Stimulated activated CD4-positive, alpha-beta T cell treated with anti-CD3 and anti-CD28 coated beads, TNF-alpha, amount 100 ng/mL, for 48 hours (primary cell): ENCODE measurements around the gene TXNDC5.
"Not testable (repeated sequence)": the region's sequence is repeated elsewhere in the genome, so short reads cannot be mapped to it uniquely, and the experiment has no call there.

ENCODE experiments used
- DNase-seq, 3 donors: peaks; one replicate each; pipeline ENCODE4 v3.0.0-alpha.2; 2020; ENCODE audit warnings: low read depth in 3 of 3

The TXNDC5 gene

DNA sequence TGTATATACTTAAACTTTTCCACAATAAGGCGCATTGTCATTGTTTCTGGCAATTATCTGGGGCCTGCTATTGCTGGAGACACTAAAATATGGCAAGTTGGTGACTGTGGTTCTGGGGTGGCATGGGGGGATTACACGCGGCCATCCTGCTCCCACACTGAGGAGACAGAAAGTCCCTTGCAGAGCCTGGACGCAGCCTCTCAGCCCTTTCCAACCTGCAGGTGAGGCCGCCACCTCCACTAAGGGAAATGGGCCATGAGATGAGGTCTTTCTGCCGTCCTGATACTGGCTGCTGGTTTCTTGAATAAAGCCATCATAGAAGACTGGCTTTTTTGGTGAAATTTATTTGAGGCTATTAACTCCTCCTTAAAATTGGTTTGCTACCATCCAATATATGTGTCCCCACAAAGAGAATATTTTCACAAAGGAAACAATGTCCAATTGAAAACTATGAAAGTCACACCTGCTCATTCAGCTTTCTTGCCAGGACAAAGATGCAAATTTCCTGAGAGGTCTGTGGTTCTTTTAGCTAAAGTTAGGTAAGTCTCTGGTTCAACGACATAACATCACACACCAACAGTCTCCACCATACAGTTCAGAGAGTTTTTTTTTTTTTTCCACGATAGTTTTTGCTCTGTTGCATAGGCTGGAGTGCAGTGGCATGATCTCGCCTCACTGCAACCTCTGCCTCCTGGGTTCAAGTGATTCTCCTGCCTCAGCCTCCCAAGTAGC is 13.0 kb downstream of the TXNDC5 start:
- DNase-seq: no peak

DNA sequence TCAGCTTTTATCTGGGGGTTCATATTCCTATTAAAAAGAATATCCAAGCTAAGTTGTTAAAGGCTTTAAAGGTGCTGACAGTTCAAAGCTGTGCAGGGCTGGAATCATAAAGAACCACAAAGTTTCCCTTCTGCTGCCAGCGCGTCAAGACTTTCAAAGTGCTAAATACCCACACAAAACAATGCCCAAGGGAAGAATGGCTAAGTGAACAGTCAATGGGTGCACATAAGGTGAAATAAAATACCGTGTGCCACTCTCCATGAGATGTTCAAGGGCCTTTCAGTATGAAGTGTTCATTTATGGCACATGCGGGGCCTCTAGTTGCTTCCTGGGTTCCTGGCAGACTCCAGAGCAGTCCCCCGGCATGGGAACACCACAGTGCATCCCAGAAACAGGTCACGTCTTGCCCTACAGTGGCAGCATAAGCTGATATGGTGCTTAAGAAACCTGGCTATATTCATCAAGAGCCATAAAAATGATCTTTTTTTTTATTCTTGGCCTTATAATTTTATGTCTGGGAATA is 14.1 kb downstream of the TXNDC5 start:
- DNase-seq: no peak

DNA sequence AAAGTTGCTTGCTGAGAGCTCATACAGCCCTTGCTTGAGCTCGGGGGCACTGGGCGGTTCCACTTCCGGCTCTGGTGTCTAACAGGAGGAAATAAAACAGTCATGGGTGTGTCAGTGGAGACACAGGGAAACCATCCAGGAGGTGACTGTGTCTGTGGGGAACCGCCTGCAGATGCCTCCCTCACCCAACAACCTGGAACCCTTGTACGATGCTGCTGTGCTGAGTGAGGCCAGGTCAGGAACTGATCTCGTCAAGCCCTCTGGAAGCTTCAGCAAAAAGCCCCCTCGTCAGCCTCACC is 15.5 kb downstream of the TXNDC5 start:
- no peak for DNase-seq

DNA sequence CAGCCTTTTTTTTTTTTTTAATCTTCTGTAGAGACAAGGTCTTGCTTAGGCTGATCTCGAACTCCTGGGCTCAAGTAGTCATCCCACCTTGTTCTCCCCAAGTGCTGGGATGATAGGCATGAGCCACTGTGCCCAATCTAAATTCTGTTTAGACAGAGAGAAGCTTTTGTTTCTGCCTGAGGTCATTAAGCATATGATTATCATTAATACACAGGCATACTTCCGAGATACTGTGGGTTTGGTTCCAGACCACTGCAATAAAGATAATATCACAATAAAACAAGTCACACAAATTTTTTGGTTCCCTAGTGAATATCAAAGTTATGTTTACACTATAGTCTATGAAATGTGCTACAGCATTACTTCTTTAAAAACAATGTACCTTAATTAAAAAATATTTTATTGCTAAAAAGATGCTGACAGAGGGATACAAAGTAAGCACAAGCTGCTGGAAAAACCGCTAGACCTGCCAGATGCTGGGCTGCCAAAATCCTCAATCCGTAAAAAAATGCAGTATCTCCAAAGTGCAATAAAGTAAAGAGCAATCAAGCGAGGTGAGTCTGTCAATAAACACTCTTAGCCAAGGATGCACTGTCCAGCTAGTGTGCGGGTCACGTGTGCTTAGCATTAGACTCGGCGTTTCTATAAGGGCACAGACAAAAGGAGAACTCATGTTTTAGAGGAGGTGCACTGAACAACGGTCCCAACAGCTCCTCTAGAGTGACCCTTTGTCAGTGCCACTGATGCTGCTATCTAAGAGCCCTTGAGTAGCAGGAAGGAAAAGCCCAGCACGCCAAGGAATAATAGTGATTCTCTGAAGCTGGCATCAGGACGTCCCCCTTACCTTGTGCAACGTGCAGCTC is 16.1 kb downstream of the TXNDC5 start:
- DNase-seq: no peak

DNA sequence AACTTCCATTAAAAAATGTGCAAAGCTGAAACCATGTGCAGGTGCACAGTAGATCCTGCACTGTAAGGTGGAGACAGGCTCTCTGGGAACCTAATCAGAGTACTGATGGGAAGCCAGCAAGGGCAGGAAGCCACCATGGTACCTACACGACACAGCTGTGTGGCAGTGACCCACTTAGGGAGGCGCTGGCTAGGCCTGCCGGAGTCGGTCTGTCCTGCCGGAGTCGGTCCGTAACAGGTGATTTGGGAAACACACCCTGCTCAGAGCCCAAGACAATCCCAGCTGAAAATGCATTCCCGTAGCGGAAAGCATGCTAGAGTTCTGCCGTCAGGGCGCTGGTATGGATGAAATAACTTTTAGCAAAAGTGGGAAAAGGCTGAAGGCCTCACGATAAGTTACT is 17.2 kb downstream of the TXNDC5 start:
- no peak for DNase-seq

DNA sequence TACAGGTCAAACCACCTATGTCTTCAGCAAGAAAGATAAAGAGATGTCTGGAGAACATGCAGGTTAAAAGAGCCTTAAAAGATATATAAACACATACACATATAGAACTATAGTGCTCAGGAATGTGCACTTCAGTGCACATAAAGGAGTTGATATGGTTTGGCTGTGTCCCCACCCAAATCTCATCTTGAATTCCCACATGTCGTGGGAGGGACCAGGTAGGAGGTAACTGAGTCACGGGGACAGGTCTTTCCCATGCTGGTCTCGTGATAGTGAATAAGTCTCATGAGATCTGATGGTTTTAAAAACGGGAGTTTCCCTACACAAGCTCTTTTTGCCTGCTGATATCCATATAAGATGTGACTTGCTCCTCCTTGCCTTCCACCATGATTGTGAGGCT is 18.2 kb downstream of the TXNDC5 start:
- DNase-seq: not testable (repeated sequence)

DNA sequence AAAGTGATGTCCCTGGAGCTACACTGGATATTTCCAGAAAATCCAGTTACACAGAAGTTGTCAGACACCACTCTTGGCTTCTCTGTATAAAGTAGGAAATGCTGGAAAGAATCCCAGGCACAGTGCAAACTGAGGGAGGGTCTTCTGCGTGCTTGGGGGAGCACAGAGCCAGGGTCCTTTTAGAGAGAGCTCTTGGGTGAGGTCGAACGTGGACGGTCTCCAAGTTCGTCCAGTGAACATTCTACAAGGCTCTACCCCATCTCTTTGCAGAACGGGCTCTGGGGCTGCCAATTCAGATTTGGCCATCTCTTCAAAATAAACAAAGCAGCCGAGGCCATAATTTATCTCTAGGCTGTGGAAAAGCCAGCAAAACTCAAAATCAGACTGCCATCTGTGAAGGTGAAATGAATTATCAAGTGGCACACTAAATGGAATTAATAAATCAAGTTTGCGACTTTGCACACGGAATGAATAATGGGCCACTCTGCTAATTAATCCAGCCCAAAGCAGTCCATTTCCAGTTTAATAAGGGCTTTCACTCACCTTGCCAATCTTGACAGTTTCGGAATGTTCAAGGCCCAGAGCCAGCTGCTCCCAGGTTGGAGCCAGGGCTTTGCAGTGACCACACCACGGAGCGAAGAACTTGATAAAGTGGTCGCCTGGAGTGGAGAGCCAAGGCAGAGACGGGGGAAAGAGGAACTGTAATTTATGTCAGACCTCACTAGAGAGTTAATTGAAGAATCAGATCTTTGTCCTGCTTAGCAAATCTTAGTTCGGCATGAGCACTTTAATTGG is 19.3 kb downstream of the TXNDC5 start:
- DNase-seq: no peak

DNA sequence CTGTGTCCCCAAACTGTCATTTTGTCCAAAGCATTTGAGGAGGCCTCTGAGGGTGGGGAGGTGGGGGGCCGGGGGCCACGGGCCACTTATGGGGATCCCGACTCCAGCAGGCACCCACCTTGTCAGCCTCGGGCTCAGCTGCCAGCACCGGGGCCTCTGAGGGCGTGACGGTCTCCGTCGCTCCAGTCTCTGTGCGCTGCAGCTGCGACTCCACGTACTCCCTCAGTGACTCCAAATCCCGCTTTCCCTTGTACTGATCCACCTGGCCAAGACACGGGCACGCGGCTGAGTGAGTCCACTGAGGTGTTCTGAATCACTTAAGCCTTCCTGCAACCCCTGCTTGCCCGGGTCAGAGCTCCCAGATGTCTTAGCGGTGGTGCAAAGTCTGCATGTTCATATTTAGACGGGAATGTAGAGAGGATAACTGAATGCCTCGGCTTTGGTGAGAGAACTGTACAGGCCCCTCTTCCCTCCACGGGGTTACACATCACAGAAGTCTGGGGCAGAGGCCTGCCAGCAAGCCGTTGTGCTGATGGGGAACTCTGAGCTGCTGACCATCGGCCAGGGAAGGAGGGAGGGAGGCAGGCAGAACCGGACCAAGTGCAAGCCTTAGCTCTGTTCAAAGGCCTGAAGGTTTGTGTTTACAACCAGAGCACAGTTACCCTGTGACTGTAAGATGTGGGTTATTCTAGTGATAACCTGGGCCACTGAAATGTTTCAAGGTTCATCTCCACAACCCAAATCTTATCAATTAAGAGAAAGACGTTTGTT is 21.8 kb downstream of the TXNDC5 start:
- DNase-seq: no peak

DNA sequence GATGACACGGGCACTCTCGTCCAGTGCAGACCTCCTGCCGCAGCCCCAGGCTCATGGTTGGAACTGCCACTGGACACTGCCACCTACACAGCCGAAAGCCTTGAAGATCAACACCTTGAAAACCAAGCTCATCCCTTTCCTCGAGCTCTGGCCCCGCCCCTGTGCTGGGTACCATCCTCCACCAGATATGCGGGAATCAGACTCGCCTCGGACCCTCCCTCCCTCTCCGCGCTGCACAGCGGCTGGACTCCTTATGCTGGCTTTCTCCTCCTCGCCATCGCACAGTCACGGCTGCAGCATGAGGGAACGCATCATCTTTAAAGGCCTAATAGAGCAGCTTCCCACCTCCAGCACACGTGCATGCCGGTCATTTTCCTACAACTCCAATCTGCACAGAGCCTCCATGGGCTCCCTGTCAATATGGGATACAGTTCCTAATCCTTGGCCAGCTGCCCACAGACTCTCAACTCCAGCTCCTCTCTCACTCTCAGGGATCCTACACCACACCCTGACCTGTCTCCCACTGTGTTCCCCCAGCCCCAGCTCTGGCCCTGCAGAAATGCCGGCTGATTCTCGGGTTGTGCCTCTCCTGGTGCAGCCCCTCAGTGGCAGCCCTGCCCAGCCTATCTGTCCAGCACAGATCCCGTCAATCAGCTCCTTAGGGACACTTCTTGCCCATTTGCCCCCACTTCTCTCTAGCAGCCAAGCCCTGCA is 23.2 kb downstream of the TXNDC5 start:
- no peak for DNase-seq

DNA sequence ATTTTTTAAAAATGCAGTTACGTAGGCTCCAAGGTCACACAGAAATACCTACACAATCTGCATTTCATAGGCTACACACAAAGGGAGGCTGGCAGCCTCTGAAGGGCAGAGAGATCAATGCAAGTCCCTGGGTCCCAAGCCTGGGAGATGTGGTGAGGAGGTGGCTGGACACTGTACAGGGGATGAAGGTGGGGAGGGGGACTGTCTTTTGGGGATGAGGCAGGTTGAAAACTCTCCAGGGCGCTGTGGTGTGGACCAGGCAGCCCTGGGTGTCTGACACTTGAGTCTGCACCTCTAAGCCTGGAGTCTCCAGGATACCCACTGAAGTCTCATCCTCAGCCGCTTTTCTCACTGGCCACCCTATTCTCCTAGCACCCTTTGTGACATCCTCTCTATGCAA is 24.5 kb downstream of the TXNDC5 start:
- DNase-seq: no peak

DNA sequence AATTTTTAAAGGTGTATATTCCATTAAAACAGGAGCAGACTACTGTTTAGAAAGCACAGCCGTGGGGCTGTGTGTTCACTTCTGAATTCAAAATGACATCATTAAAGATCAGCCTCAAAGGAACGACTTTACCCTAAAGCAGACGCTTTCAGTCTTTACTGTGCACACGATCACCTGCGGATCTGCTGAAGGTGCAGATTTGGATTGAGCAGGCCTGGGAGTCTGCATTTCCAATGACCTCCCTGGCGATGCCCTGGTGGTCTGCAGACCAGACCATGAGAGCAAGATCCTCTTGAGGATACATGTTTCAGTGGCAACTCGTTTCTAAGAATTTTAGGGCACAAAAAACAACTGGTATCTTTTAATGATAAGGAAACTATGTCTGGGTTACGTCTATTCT is 27.2 kb downstream of the TXNDC5 start:
- DNase-seq: no peak

DNA sequence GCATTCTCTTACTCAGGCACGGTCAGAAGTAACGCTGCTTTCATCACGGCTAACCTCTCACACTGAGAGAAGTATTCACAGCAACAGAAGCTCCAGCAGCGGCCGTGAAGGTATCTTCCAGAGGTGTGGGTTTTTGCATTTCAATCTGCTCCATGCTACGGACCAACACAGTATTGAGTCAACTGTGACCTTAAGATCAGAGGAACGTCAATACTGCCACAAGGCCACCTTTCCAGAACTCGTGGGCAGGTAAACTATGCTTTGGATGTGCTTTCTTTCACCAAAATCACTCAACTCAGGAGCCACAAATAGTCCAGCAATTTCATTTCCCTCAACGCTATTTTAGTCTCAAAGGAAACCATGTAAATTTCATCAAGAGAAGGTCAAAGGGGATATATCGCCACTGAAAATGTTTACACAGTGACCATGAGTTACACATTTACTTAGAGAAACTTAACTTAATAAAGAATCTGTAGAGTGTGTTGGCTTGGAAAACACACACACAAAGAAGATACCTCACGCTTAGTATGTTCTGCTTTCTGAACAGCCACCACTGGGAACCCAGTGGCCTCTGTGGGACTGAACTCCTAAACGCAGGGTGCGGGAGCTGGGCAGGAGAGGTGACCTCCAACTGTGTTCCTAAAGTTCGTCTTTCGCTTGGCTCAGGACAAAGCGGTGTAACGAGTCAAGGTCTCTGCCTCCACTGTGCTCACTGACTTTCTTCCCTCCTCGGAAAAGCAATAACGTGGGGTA is 27.9 kb downstream of the TXNDC5 start:
- DNase-seq: no peak

DNA sequence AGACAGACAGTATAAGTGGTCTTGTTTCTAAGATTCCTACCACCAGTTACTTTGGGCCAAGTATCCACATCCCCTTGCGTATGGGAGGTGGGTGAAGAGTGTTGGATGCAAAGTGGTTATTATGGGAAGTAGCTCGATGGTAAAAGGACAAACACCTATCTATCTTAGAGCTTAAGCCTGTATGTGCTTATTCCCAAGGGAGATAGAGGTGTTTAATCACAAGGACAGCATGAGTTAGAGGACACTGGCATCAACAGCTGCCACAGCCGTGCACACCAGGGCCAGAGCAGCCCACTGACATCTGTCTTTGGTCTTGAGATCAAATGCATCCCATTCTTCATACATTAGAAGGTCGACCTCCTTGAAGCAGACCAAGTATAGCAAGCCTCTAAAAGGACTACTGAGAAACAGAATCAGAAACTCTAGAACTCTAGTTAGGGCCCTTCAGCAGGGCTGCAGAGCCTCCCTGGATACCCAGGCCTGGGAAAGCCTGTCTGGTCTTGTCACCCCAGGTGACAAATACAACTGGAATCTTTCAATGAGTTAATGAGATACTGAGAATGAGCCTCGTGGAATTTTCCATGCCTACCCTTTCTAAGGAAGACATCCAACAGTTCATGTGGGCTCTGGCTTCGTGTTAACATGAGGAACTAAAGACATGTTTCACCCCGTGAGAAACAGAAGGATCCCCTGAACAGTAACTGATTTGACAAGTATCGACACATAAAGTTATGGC is 28.7 kb downstream of the TXNDC5 start:
- no peak for DNase-seq

DNA sequence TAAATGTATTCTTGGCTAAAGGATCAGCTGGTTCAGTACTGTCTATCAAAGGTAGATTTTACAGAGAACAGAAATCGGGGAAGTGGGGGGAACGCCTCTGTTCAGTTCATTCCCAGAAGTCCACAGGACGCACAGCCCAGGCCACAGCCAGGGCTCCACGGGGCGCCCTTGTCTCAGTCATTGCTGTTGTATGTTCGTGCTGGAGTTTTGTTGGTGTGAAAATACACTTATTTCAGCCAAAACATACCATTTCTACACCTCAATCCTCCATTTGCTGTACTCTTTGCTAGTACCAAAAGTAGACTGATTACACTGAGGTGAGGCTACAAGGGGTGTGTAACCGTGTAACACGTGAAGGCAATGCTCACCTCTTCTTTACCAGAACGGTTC is 29.9 kb downstream of the TXNDC5 start:
- no peak for DNase-seq

DNA sequence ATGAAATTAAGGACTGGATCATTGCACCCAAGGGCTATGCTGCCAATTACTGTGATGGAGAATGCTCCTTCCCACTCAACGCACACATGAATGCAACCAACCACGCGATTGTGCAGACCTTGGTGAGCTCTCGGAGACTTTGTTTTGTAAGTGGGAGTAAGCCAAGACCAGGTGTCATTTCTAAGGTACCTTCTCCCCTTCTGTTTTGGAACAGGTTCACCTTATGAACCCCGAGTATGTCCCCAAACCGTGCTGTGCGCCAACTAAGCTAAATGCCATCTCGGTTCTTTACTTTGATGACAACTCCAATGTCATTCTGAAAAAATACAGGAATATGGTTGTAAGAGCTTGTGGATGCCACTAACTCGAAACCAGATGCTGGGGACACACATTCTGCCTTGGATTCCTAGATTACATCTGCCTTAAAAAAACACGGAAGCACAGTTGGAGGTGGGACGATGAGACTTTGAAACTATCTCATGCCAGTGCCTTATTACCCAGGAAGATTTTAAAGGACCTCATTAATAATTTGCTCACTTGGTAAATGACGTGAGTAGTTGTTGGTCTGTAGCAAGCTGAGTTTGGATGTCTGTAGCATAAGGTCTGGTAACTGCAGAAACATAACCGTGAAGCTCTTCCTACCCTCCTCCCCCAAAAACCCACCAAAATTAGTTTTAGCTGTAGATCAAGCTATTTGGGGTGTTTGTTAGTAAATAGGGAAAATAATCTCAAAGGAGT is 30.4 kb downstream of the TXNDC5 start:
- no peak for DNase-seq

DNA sequence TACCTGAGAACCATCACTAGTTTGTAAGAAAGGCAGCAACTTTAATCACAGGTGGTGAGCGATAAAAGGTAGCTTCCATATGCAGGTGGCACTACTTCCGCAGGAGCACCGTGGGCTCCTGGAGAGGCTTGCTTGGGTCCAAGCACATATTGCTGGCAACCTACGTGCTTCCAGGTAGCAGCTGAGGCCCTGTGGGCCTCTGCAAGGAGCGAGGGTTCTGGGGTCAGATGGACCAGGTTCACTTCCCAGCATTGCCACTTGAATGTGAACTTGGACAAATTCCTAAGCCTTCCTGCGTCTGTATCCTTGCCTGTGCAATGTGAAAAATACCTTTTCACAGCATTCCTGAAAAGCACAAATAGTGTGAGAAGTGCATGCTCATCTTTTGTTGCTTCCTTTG is 31.0 kb downstream of the TXNDC5 start:
- DNase-seq: no peak

DNA sequence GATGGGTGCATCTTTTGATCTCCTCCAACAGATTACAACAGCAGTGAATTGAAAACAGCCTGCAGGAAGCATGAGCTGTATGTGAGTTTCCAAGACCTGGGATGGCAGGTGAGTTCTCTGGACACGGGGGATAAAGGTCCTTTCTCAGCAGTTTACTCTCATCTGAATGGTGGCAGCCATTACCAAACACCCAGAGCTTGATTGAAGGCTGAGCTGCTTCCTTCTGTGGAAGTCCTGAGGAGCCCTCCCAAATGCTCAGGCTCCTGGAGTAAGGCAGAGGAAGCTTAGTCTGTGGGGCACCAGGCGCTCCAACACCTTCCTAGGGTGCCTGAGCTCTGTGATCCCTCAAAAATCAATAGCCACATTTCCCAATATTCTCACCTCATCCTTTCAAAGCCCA is 31.5 kb downstream of the TXNDC5 start:
- no peak for DNase-seq

DNA sequence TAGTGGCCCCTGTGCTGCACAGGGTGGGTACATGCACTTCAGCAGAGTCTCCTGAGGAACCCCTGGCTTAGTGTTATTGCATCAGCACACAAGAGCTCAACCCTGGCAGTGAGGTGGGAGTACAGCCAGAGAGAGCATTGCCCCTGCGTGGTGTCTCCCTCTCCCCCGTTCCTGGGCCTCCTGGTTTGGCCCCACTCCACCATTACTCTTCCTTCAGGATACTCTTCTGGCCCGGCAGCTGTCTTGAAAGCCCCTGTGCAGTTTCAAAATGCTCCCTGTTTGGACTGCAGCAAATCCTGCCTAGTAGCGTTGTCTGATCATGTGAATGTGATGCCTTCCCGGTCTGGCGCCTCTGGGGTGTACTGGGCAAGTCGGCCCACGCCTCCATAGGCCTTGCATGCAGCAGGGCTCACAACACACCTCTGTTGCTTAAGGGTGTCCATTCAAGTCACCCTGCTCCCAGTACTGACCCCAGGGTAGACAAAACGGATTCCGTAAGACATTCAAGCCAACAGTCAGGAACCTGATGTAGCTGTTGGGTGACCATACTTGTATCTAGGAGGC is 32.1 kb downstream of the TXNDC5 start:
- no peak for DNase-seq

DNA sequence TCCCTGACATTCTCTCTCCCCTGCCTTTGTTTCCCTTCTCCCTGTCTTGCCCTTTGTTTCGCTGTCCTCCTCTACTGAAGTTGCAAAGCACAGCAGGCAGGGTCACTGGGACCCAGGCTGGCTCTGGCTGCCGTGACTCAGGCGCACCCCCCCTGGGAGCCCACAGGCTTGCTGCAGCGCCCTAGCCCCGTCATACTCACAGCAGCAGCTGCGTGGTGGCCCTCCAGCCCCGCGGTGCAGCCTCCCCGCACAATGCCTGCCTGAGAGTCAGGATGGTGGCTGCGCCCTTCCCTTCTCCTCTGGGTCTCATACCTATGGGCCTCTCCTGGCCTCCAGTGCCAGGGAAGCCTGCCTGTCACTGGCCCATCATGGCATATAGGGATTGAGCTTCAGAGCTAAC is 41.7 kb downstream of the TXNDC5 start:
- DNase-seq: no peak
